D721Med (cell line): ENCODE results near the gene CYP11A1.
A peak's percentile ranks its signal among the peaks of the same experiment; 100 is the strongest.

ENCODE experiments used
- DNase-seq: peaks from one replicate; pipeline ENCODE4 v3.0.0; 2011; ENCODE audit warnings: low spot score; ENCODE audit not compliant: insufficient read length
- FAIRE-seq: peaks from 2 replicates; lab custom pipeline; 2011; peaks lifted over from hg19 to GRCh38; lab: Jason Lieb, UNC
- TF ChIP-seq, protein P1 (sequence below): IDR thresholded peaks from 2 replicates; pipeline ENCODE4 v1.5.1; 2012; ENCODE audit warnings: mild to moderate bottlenecking, control low read depth; ENCODE audit not compliant: insufficient read depth; ENCODE audit errors: missing control alignments

CYP11A1 gene

GRCh38 chr15:74313889-74314288, 53.6 kb downstream of the CYP11A1 start:
- TF ChIP-seq, protein P1, sequence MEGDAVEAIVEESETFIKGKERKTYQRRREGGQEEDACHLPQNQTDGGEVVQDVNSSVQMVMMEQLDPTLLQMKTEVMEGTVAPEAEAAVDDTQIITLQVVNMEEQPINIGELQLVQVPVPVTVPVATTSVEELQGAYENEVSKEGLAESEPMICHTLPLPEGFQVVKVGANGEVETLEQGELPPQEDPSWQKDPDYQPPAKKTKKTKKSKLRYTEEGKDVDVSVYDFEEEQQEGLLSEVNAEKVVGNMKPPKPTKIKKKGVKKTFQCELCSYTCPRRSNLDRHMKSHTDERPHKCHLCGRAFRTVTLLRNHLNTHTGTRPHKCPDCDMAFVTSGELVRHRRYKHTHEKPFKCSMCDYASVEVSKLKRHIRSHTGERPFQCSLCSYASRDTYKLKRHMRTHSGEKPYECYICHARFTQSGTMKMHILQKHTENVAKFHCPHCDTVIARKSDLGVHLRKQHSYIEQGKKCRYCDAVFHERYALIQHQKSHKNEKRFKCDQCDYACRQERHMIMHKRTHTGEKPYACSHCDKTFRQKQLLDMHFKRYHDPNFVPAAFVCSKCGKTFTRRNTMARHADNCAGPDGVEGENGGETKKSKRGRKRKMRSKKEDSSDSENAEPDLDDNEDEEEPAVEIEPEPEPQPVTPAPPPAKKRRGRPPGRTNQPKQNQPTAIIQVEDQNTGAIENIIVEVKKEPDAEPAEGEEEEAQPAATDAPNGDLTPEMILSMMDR, result no peak
- no peak for FAIRE-seq
- DNase-seq, result no peak

DNA sequence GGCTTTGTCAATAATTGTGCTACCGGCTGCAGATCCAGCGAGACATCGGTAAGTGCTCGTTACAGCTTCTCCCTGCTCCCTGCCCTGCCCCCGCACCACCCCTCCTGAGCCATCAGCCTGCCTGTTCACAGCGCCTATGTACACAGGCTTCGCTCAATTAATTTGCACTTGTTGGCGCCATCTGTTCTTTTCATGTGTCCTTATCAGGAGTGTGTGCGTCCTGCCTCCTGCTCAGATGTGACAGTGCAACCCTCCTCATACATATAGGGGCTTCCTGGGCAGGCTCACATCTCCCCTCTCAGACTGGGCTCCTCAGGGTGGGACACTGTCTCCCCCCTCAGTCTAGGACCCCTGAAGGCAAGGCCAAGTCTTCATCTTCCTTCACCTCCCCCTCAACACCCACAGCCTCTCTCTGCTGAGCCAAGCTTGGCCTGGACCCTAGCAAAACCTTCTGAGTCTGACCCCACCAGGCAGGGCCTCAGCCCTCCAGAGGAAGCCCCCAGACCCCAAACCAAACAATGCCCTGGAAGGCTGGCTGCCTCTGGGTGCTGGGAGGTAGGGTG, 54.9 kb downstream of the CYP11A1 start:
- no peak for FAIRE-seq
- TF ChIP-seq, protein P1, result no peak
- peak; percentile 61 for DNase-seq

DNA sequence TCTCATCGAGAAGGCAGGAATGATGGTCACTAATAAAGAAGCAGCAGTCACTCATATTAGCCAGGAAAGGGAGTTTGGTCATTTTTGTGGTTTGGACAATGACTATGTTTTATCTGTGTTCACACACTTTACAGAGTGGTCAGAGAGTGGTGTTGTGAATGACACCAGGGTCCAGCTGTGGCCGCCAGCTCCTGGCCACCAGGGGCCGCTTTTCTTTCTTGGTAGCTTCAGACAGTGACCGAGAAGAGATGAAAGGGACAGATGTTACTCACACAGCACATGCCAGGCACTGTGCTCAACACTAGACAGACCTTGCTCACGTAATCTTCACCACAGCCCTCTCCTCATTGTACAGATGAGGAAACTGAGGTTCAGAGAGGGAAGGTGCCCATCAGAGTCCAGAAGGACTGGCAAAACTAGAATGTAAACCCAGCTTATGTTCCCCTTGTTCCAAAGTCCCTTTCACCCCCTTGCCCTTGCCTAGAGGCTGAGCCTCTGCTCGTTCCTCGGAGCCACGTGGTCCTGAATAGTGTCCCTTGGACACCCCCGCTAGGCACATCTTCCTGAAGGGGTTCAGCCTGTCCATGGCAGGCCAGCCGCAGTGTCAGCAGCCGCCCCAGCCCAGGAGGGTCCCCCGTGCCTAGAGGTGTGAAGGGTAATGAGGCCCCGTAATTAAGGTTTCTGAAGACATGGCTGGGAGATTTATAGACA, 55.6 kb downstream of the CYP11A1 start:
- DNase-seq (no peak), FAIRE-seq (peak; percentile 73)
- TF ChIP-seq, protein P1, result peak; percentile 28

DNA sequence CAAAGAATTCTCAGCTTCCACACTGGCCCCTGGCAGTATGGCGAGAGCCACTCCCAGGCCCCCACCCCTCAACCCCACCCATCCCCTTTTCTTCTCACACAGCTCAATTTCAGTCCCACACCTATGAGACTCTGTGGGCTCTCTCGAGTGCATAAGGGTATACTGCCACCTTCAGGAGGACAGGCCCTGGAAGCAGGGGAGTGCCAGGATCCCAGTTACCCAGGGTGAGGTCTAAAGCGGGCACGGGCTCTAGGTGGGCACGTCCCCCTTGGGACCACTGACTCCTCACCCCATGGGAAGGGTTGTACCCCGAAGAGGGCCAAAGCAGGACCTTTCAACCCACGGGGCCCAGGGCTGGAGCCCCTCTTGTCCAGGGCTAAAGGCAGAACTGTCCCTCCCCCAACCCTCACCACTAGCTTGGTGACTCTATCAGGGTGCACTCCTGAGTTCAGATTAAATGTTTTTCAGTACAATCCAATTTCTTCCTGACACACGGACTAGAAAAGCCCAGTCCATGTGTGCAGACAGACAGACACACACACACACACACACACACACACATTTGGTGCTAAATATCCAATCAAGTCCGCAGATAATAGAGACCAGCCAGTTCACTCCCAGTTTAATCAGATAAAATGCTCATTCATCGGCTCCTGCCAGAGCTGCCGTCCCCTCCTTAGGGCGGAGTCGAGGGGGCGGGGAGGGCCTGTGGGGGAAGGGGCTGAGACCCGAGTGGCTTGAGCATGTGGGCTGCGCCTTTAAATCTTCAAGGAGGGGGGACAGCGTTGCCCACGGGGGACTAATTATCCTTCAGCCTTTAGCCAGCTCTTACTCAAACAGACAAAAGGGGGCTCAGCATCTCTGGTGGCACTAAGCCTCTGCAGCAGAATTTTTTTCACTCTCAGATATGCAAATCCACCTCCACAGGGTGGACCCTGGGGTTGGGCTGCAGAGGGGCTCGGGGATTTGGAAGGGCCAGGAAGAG, 59.3 kb downstream of the CYP11A1 start:
- DNase-seq (peak; percentile 76), FAIRE-seq (peak; percentile 25)
- TF ChIP-seq, protein P1, result peak; percentile 81

GRCh38 chr15:74306781-74307217, 60.6 kb downstream of the CYP11A1 start:
- TF ChIP-seq, protein P1, result no peak
- FAIRE-seq (no peak), DNase-seq (no peak)

DNA sequence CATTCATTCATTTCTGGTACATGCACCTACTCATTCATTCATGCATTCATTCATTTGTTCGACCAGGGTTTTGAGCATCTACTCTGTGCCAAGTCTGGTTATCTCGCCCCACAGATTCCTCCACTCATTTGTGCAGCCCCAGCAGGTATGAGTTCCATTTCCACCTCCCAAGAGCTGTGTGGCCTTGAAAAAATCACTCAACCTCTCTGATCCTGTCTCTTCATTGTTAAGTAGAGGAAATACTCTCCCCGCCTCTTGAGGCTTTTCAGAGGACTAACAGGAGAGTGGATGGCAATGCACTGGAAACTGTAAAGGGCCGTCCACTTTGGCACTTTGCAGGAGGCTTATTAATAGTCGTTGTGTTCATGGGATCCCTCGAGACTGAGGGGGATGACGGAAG, 61.8 kb downstream of the CYP11A1 start:
- TF ChIP-seq, protein P1, result no peak
- DNase-seq, result no peak
- no peak for FAIRE-seq
